ENCODE data around the gene PCBP3.

DNA sequence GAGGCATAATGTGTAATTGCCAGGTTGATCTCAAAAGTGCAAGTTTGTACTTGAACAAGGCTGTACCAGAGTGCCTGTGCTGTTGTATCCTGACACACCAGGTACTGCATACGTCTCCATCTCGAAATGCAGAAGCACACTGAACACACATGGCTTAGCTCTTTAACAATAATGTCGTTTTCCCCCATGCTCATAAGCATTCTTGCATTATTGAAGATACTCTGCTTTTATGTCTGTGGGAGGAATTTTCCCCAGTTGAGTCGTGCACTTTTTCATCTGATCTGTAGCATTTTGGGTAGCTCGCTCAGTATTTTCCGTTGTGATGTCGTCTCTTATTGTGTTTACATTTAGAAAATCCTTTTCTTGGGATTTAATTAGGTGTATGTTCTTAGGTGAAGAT is 98.7 kb downstream of the PCBP3 start:
- TF ChIP-seq, protein P1, sequence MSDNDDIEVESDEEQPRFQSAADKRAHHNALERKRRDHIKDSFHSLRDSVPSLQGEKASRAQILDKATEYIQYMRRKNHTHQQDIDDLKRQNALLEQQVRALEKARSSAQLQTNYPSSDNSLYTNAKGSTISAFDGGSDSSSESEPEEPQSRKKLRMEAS (IDR thresholded peaks at IDR 0.05; ENCODE audit: low read depth, low read length) = no peak
- TF ChIP-seq, protein P2, sequence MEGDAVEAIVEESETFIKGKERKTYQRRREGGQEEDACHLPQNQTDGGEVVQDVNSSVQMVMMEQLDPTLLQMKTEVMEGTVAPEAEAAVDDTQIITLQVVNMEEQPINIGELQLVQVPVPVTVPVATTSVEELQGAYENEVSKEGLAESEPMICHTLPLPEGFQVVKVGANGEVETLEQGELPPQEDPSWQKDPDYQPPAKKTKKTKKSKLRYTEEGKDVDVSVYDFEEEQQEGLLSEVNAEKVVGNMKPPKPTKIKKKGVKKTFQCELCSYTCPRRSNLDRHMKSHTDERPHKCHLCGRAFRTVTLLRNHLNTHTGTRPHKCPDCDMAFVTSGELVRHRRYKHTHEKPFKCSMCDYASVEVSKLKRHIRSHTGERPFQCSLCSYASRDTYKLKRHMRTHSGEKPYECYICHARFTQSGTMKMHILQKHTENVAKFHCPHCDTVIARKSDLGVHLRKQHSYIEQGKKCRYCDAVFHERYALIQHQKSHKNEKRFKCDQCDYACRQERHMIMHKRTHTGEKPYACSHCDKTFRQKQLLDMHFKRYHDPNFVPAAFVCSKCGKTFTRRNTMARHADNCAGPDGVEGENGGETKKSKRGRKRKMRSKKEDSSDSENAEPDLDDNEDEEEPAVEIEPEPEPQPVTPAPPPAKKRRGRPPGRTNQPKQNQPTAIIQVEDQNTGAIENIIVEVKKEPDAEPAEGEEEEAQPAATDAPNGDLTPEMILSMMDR (IDR thresholded peaks at IDR 0.05; ENCODE audit: low read depth, low read length) = no peak
- no peak for TF ChIP-seq POLR2A (IDR thresholded peaks at IDR 0.05; ENCODE audit: extremely low read depth, insufficient read length)
